ENCODE results near the gene ATM.
"Not testable (repeated sequence)": the region's sequence is repeated elsewhere in the genome, so short reads cannot be mapped to it uniquely, and the experiment has no call there.

ATM gene

DNA sequence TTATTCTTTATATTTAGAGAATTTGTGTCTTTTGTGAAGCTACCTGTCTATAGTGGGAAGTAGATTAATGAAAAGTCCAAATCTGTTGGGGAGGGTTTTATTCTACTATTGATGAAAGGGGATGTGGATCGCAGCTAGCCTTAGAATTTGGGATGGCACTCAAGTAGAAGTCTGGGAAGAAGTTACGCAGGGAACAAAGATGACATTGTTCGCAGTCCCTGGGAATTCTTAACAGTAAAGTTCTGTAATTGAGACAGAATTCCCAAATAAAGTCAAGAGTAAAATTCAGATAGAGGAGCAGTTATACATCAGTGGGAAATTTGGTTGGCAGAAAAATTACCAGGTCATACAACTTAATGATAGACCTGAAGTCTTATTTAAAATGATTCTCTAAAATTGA lies 64.1 kb downstream of the ATM start:
- Histone ChIP-seq H3K4me3 (ENCODE audit: extremely low read depth, insufficient read depth, low read length, poor library complexity, severe bottlenecking) (no peak overlapping the region), H3K4me1 (ENCODE audit: control insufficient read depth, insufficient read depth, low read length, poor library complexity, severe bottlenecking) (no peaks in the 10 kb centered on the region), H3K9me3 (ENCODE audit: control insufficient read depth, low read length) (no peaks in the 10 kb centered on the region), H3K36me3 (ENCODE audit: control insufficient read depth, insufficient read depth, low read length) (peaks cover 69% of the 10 kb centered on the region), H3K27ac (ENCODE audit: low read depth, low read length, severe bottlenecking) (no peak overlapping the region)
- 89 to 100% methylated on average over 3 of the region's 3 CpGs for WGBS, 2 experiments (ENCODE audit: insufficient coverage in 2 of 2)

DNA sequence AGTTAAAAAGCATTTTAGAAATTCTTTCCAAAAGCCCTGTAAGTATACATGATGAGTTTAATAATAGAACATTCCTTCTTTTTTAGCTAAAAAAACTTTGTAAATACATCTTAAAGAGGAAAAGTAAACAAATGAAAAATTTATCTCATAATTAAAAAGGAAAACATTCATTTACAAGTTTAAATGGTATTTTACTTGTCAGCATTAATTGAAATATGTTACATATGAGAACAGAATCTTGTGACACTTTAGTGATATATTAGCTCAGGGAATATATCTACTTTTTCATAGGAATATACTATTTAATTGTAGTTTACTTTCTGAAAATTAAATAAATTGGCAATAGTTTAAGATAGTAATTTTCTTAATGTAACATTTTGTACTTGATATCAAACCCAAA lies 66.2 kb downstream of the ATM start:
- H3K36me3 ChIP-seq (ENCODE audit: control insufficient read depth, insufficient read depth, low read length), result peaks cover 61% of the 10 kb centered on the region
- H3K9me3 ChIP-seq (ENCODE audit: control insufficient read depth, low read length); H3K27ac ChIP-seq (ENCODE audit: low read depth, low read length, severe bottlenecking); H3K4me3 ChIP-seq (ENCODE audit: extremely low read depth, insufficient read depth, low read length, poor library complexity, severe bottlenecking); H3K4me1 ChIP-seq (ENCODE audit: control insufficient read depth, insufficient read depth, low read length, poor library complexity, severe bottlenecking): not testable (repeated sequence)

DNA sequence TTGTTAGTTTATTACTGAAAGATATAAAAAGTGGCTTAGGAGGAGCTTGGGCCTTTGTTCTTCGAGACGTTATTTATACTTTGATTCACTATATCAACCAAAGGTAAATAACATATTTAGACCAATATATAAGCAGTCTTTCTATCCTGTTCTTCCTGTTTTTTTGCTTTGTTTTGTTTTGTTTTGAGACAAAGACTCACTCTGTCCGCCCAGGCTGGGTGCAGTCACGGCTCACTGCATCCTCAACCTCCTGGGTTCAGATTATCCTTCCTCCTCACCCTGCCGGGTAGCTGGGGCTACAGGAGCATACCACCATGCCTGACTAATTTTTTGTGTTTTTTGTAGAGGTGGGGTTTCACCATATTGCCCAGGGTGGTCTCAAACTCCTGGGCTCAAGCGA lies 66.8 kb downstream of the ATM start:
- no CpG with 5 or more reads among the region's 6 CpGs for WGBS, 2 experiments (ENCODE audit: insufficient coverage in 2 of 2)
- Histone ChIP-seq H3K4me3 (ENCODE audit: extremely low read depth, insufficient read depth, low read length, poor library complexity, severe bottlenecking) (no peak overlapping the region), H3K9me3 (ENCODE audit: control insufficient read depth, low read length) (no peaks in the 10 kb centered on the region), H3K36me3 (ENCODE audit: control insufficient read depth, insufficient read depth, low read length) (peaks cover 60% of the 10 kb centered on the region), H3K4me1 (ENCODE audit: control insufficient read depth, insufficient read depth, low read length, poor library complexity, severe bottlenecking) (no peaks in the 10 kb centered on the region), H3K27ac (ENCODE audit: low read depth, low read length, severe bottlenecking) (no peak overlapping the region)

DNA sequence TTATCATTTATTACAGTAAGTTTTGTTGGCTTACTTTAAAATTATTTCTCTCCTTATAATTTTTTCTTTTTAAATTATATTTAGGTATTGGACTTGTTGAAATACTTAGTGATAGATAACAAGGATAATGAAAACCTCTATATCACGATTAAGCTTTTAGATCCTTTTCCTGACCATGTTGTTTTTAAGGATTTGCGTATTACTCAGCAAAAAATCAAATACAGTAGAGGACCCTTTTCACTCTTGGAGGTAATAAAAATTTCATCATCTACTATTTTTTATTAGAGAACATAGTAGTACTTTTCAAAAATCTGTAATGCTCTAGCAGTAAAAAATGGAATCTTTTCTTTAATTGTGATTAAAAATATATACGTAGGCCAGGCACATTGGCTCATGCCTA lies 70.4 kb downstream of the ATM start:
- Histone ChIP-seq H3K9me3 (ENCODE audit: control insufficient read depth, low read length) (no peaks in the 10 kb centered on the region), H3K4me1 (ENCODE audit: control insufficient read depth, insufficient read depth, low read length, poor library complexity, severe bottlenecking) (no peaks in the 10 kb centered on the region), H3K4me3 (ENCODE audit: extremely low read depth, insufficient read depth, low read length, poor library complexity, severe bottlenecking) (no peak overlapping the region), H3K36me3 (ENCODE audit: control insufficient read depth, insufficient read depth, low read length) (peaks cover 53% of the 10 kb centered on the region), H3K27ac (ENCODE audit: low read depth, low read length, severe bottlenecking) (no peak overlapping the region)
- WGBS, 2 experiments (ENCODE audit: insufficient coverage in 2 of 2), result 86 to 100% methylated on average over 1 of the region's 3 CpGs

- no CpG with 5 or more reads among the region's 1 CpG for WGBS, 2 experiments (ENCODE audit: insufficient coverage in 2 of 2)
- no peaks in the 10 kb centered on the region for H3K4me1 ChIP-seq (ENCODE audit: control insufficient read depth, insufficient read depth, low read length, poor library complexity, severe bottlenecking)
- H3K27ac ChIP-seq (ENCODE audit: low read depth, low read length, severe bottlenecking), result no peak overlapping the region
- no peak overlapping the region for H3K4me3 ChIP-seq (ENCODE audit: extremely low read depth, insufficient read depth, low read length, poor library complexity, severe bottlenecking)
- peaks cover 39% of the 10 kb centered on the region for H3K36me3 ChIP-seq (ENCODE audit: control insufficient read depth, insufficient read depth, low read length)
- H3K9me3 ChIP-seq (ENCODE audit: control insufficient read depth, low read length), result no peaks in the 10 kb centered on the region
These were observed 79.4 kb downstream of the ATM start for GRCh38 chr11:108302121-108302785.

- H3K9me3 ChIP-seq (ENCODE audit: control insufficient read depth, low read length), result no peaks in the 10 kb centered on the region
- H3K27ac ChIP-seq (ENCODE audit: low read depth, low read length, severe bottlenecking), result no peak overlapping the region
- 100% methylated on average over 1 to 2 of the region's 3 CpGs for WGBS, 2 experiments (ENCODE audit: insufficient coverage in 2 of 2)
- H3K36me3 ChIP-seq (ENCODE audit: control insufficient read depth, insufficient read depth, low read length), result peaks cover 47% of the 10 kb centered on the region
- no peaks in the 10 kb centered on the region for H3K4me1 ChIP-seq (ENCODE audit: control insufficient read depth, insufficient read depth, low read length, poor library complexity, severe bottlenecking)
- no peak overlapping the region for H3K4me3 ChIP-seq (ENCODE audit: extremely low read depth, insufficient read depth, low read length, poor library complexity, severe bottlenecking)
These were observed 84.9 kb downstream of the ATM start for GRCh38 chr11:108307751-108308150.

DNA sequence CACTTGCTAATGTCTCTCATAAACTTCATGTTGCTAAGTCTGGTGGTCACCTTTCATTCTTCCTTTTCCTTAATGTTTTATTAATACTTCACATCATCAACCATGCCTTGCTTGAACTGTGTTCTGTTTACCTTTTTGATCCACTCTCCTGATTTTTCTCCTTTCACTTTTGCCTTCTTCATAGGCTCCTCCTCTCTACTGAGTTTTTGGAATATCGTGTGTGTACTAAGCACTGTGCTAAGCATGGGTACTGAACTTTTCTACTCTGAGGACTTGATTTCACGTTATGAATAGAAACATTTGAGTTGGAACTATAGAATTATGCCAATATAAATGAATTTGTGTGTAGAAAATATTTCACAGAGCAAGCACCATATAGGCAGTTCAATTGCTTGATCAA lies 90.6 kb downstream of the ATM start:
- no peaks in the 10 kb centered on the region for H3K4me1 ChIP-seq (ENCODE audit: control insufficient read depth, insufficient read depth, low read length, poor library complexity, severe bottlenecking)
- H3K4me3 ChIP-seq (ENCODE audit: extremely low read depth, insufficient read depth, low read length, poor library complexity, severe bottlenecking), result no peak overlapping the region
- no peak overlapping the region for H3K27ac ChIP-seq (ENCODE audit: low read depth, low read length, severe bottlenecking)
- WGBS, 2 experiments (ENCODE audit: insufficient coverage in 2 of 2), result 80% methylated on average over 1 of the region's 2 CpGs; no CpG with 5 or more reads in 1 of the 2 experiments
- H3K36me3 ChIP-seq (ENCODE audit: control insufficient read depth, insufficient read depth, low read length), result peaks cover 43% of the 10 kb centered on the region
- H3K9me3 ChIP-seq (ENCODE audit: control insufficient read depth, low read length), result no peaks in the 10 kb centered on the region

DNA sequence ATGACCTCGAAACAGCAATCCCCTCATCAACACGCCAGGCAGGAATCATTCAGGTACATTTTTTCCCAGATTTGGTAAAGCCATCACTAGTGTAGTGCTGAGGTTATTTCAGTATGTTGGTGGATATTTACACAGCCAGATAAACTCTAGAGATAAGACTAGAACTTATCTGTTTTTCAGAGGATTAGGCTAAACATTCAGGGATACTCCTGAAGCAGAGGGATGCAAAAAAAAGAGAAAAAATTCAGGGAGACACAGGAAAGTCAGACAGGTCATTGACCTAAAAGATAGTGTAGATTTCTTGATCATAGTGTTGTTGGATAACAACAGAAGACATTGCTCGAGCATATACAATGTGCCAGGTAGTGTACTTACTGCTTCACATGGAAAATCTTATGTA lies 93.2 kb downstream of the ATM start:
- WGBS, 2 experiments (ENCODE audit: insufficient coverage in 2 of 2), result 100% methylated on average over 1 of the region's 3 CpGs; no CpG with 5 or more reads in 1 of the 2 experiments
- no peaks in the 10 kb centered on the region for H3K9me3 ChIP-seq (ENCODE audit: control insufficient read depth, low read length)
- no peak overlapping the region for H3K4me3 ChIP-seq (ENCODE audit: extremely low read depth, insufficient read depth, low read length, poor library complexity, severe bottlenecking)
- H3K27ac ChIP-seq (ENCODE audit: low read depth, low read length, severe bottlenecking), result no peak overlapping the region
- peaks cover 56% of the 10 kb centered on the region for H3K36me3 ChIP-seq (ENCODE audit: control insufficient read depth, insufficient read depth, low read length)
- no peaks in the 10 kb centered on the region for H3K4me1 ChIP-seq (ENCODE audit: control insufficient read depth, insufficient read depth, low read length, poor library complexity, severe bottlenecking)

DNA sequence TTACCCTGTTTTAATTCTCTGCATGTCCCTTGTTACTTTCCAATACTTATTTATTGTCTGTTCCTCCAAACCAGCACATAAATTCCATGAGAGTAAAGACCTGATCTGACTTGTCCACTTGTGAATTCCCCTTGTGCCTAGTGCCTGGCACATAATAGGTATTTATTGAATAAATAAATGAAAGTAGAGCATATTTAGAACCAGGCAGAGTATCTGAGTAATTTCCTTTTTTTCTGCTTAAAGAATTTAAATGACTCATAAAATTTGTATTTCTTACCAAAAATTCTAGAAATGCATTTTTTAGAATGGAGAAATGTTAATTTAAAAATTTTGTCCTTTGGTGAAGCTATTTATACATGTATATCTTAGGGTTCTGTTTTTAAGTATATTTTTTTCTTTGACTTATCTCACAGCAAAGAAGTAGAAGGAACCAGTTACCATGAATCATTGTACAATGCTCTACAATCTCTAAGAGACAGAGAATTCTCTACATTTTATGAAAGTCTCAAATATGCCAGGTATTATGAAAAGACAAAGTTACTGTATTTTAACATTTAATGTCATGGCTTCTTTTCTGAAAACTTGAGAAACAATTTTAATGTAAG lies 96.8 kb downstream of the ATM start:
- H3K4me3 ChIP-seq (ENCODE audit: extremely low read depth, insufficient read depth, low read length, poor library complexity, severe bottlenecking), result no peak overlapping the region
- H3K4me1 ChIP-seq (ENCODE audit: control insufficient read depth, insufficient read depth, low read length, poor library complexity, severe bottlenecking), result no peaks in the 10 kb centered on the region
- no peak overlapping the region for H3K27ac ChIP-seq (ENCODE audit: low read depth, low read length, severe bottlenecking)
- peaks cover 53% of the 10 kb centered on the region for H3K36me3 ChIP-seq (ENCODE audit: control insufficient read depth, insufficient read depth, low read length)
- no peaks in the 10 kb centered on the region for H3K9me3 ChIP-seq (ENCODE audit: control insufficient read depth, low read length)

- Histone ChIP-seq H3K9me3 (ENCODE audit: control insufficient read depth, low read length) (no peaks in the 10 kb centered on the region), H3K36me3 (ENCODE audit: control insufficient read depth, insufficient read depth, low read length) (peaks cover 56% of the 10 kb centered on the region), H3K4me1 (ENCODE audit: control insufficient read depth, insufficient read depth, low read length, poor library complexity, severe bottlenecking) (no peaks in the 10 kb centered on the region), H3K4me3 (ENCODE audit: extremely low read depth, insufficient read depth, low read length, poor library complexity, severe bottlenecking) (no peak overlapping the region), H3K27ac (ENCODE audit: low read depth, low read length, severe bottlenecking) (no peak overlapping the region)
- no CpG with 5 or more reads among the region's 3 CpGs for WGBS, 2 experiments (ENCODE audit: insufficient coverage in 2 of 2)
These were observed 99.8 kb downstream of the ATM start for GRCh38 chr11:108322666-108323065.

- Histone ChIP-seq H3K4me1 (ENCODE audit: control insufficient read depth, insufficient read depth, low read length, poor library complexity, severe bottlenecking) (no peaks in the 10 kb centered on the region), H3K27ac (ENCODE audit: low read depth, low read length, severe bottlenecking) (no peak overlapping the region), H3K9me3 (ENCODE audit: control insufficient read depth, low read length) (no peaks in the 10 kb centered on the region), H3K36me3 (ENCODE audit: control insufficient read depth, insufficient read depth, low read length) (peaks cover 54% of the 10 kb centered on the region), H3K4me3 (ENCODE audit: extremely low read depth, insufficient read depth, low read length, poor library complexity, severe bottlenecking) (no peak overlapping the region)
These were observed 101.7 kb downstream of the ATM start for GRCh38 chr11:108324587-108324986.
